ENCODE measurements around the gene GRB14. TPM values are rescaled to one million over a fixed set of nuclear protein-coding genes. Genes with fewer than 3 reads are reported as not detected.

Gene GRB14
- total RNA-seq, 1 donor: 6.9 TPM

DNA sequence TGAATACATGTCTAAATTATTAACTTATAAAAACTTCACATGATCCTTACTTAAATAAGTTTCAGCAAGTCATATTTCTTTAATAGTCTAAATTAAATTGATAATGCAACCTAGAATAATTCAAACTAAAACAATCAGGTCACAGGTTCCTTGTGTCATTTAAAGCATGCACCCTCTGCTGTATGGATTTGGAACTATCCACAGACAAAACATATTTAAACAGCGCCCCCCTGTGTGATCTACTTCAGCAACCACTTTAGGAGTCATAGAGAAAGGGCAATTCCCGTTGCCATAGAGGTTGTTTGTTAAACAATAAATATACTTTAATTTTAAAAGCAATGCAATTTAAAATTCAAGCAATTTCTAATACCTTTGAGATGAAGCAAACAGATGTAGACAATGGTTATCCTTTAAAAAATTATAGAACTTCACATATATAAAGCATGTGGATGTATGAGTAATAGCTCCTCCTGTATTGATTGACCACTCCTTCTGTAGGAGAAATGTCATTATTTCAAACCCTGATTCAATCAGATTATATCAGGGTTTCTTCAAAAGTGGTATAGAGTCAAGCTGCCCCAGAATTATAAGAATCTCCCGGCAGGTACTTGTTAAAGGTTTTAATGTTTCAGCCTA is 21.2 kb downstream of the GRB14 start:
- H3K4me3 ChIP-seq (ENCODE audit: low read depth, low read length): no peak overlapping the region
- TF ChIP-seq, protein P1, sequence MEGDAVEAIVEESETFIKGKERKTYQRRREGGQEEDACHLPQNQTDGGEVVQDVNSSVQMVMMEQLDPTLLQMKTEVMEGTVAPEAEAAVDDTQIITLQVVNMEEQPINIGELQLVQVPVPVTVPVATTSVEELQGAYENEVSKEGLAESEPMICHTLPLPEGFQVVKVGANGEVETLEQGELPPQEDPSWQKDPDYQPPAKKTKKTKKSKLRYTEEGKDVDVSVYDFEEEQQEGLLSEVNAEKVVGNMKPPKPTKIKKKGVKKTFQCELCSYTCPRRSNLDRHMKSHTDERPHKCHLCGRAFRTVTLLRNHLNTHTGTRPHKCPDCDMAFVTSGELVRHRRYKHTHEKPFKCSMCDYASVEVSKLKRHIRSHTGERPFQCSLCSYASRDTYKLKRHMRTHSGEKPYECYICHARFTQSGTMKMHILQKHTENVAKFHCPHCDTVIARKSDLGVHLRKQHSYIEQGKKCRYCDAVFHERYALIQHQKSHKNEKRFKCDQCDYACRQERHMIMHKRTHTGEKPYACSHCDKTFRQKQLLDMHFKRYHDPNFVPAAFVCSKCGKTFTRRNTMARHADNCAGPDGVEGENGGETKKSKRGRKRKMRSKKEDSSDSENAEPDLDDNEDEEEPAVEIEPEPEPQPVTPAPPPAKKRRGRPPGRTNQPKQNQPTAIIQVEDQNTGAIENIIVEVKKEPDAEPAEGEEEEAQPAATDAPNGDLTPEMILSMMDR (IDR thresholded peaks at IDR 0.05; ENCODE audit: insufficient read depth, low read length): peak; percentile 72
- DNase-seq (ENCODE audit: low read depth): peak; percentile 75

DNA sequence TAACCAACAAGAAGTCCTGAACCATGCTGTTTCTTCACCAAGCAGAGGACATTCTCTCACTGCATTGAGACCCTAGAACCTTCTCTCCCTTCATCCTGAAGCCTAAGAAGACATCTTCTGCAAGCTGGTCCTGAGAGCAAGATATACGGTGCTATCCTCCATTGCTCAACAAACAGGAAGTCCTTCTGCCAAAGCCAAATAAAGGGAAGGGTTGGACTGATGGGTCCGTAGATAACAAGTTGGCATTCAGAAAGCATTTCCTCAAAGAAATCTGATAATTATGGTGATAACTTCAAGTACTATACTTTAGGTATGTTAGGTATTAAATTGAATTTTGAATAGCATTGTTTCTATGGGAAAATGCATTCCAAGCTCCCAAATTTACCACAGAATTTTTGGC is 23.3 kb downstream of the GRB14 start:
- peak; percentile 35 for DNase-seq (ENCODE audit: low read depth)
- H3K4me3 ChIP-seq (ENCODE audit: low read depth, low read length): no peak overlapping the region
- TF ChIP-seq, protein P1 (IDR thresholded peaks at IDR 0.05; ENCODE audit: insufficient read depth, low read length): no peak

DNA sequence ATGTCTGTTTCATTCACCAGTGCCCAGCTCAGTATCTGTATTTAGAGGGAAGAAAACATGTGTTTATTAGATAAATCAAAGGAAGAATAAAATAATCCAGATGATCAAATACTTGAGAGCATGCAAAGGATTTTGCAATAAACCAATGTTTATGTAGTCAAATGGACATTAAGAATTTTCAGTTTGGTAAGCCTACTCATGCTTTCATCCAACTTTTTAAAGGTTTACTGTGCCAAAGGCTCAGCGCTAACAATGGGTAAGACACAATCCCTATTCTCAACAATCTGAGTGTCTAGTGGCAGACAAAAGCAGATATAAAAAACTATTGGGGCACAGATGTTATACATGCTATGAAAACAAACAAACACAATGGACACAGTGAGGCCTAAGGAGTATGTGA is 26.3 kb downstream of the GRB14 start:
- H3K4me3 ChIP-seq (ENCODE audit: low read depth, low read length): no peak overlapping the region
- peak; percentile 12 for DNase-seq (ENCODE audit: low read depth)
- TF ChIP-seq, protein P1 (IDR thresholded peaks at IDR 0.05; ENCODE audit: insufficient read depth, low read length): no peak

DNA sequence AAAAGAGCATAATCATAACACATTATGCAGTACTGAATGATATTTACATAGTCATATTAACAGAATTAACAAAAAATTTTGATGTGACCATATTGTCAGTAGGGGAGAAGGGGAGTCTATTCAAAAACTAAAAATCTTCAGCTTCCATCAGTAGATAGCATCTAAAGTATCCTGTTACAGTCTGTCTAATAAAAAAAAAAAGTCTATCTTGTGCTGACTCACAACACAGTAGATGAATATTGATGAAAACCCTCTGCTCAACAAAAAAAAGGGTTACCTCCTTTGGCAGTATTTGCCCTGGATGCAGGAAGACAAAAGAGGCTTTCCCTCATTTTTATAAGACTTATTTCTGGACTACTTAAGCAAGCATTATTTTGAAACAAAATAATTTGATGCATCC is 27.3 kb downstream of the GRB14 start:
- peak; percentile 20 for DNase-seq (ENCODE audit: low read depth)
- TF ChIP-seq, protein P1 (IDR thresholded peaks at IDR 0.05; ENCODE audit: insufficient read depth, low read length): no peak
- no peak overlapping the region for H3K4me3 ChIP-seq (ENCODE audit: low read depth, low read length)

DNA sequence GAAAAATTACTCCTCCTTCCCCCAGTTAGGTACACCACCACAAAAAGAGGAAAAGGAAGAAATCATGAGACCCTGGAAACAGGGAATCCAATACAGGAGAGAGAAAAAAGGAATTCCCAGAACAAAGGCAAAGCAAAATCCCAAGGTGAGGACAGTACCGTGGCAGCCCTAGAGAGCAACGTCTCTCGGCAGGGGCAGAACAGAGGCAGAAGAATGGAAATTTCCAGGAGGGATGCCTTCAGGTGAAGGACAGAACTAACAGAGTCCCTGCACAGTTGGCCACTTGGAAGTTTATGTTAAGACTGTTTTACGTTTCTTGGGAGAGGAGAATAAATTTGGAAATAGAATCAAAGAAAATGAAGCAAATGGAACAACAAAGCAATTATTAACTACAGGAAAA is 27.7 kb downstream of the GRB14 start:
- no peak for DNase-seq (ENCODE audit: low read depth)
- no peak overlapping the region for H3K4me3 ChIP-seq (ENCODE audit: low read depth, low read length)
- TF ChIP-seq, protein P1 (IDR thresholded peaks at IDR 0.05; ENCODE audit: insufficient read depth, low read length): no peak

DNA sequence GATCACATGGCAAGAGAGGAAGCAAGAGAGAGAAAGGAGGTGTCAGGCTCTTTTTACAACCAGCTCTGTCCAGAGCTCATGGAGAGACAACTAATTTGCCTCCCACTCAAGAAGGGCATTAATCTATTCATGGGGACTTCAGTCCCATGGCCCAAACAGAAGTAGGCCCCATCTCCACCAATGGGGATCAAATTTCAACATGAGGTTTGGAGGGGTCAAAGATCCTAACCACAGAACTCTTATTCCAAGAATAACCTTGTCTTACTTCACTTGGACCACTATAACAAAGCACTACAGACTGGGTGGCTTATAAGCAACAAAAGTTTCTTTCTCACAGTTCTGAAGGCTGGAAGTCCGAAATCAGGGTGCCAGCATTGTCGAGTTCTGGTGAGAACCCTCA is 31.8 kb downstream of the GRB14 start:
- peak; percentile 49 for DNase-seq (ENCODE audit: low read depth)
- TF ChIP-seq, protein P1 (IDR thresholded peaks at IDR 0.05; ENCODE audit: insufficient read depth, low read length): no peak
- H3K4me3 ChIP-seq (ENCODE audit: low read depth, low read length): no peak overlapping the region

DNA sequence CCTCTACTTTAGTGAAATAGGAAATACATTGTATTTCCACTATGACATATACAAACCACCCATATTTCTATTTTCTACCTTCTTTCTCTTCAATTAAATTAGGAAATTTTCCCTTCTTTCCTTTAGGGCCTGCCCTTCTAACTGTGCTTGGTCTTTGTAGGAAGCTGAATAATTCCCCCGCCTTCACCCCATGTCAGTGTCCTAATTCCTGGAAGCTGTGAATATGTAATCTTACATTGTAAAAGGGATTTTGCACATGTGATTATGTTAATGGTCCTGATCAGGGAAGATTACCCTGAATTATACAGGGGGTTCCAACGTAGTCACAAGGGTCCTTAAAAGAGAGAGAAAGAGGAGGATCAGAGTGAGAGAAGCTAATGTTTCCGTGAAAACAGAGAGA is 40.2 kb downstream of the GRB14 start:
- no peak for DNase-seq (ENCODE audit: low read depth)
- TF ChIP-seq, protein P1 (IDR thresholded peaks at IDR 0.05; ENCODE audit: insufficient read depth, low read length): no peak
- H3K4me3 ChIP-seq (ENCODE audit: low read depth, low read length): no peak overlapping the region
